D721Med (cell line): ENCODE measurements around the gene MPHOSPH8.
"Not testable (repeated sequence)": the region's sequence is repeated elsewhere in the genome, so short reads cannot be mapped to it uniquely, and the experiment has no call there.

Experiments used
- DNase-seq: peaks from one replicate; pipeline ENCODE4 v3.0.0; 2011; ENCODE audit warnings: low spot score; ENCODE audit not compliant: insufficient read length
- FAIRE-seq: peaks from 2 replicates; lab custom pipeline; 2011; peaks lifted over from hg19 to GRCh38; lab: Jason Lieb, UNC
- TF ChIP-seq, protein P1 (sequence below): IDR thresholded peaks from 2 replicates; pipeline ENCODE4 v1.5.1; 2012; ENCODE audit warnings: mild to moderate bottlenecking, control low read depth; ENCODE audit not compliant: insufficient read depth; ENCODE audit errors: missing control alignments

The MPHOSPH8 gene

DNA sequence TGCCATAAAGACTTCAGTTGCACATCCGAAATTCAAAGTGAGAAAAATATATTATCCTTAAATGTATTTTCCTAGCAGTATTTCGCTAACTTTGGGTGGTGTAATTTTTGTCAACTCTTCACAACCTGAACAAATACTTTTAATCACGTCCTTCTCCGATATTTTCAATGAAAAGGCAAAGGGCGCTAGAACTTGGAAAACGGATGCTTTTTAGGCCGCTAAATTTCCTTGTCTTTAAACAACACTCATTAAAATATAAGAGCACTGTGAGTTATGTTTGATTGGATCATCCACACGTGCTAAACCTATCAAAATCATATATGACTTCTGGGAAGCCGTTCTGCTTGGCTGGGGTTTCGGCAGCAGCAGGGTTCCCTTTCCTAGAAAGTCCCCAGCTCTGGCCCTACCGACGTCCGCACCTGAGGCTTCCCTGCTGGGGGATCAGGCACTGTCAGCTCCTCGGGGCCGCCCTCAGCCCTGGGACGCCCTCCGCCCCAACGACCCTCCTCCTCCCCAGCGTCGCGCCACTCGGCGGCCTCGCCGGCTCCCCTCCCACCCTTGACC, 462 bp upstream of the MPHOSPH8 start:
- FAIRE-seq (no peak), DNase-seq (no peak)
- TF ChIP-seq, protein P1, sequence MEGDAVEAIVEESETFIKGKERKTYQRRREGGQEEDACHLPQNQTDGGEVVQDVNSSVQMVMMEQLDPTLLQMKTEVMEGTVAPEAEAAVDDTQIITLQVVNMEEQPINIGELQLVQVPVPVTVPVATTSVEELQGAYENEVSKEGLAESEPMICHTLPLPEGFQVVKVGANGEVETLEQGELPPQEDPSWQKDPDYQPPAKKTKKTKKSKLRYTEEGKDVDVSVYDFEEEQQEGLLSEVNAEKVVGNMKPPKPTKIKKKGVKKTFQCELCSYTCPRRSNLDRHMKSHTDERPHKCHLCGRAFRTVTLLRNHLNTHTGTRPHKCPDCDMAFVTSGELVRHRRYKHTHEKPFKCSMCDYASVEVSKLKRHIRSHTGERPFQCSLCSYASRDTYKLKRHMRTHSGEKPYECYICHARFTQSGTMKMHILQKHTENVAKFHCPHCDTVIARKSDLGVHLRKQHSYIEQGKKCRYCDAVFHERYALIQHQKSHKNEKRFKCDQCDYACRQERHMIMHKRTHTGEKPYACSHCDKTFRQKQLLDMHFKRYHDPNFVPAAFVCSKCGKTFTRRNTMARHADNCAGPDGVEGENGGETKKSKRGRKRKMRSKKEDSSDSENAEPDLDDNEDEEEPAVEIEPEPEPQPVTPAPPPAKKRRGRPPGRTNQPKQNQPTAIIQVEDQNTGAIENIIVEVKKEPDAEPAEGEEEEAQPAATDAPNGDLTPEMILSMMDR: no peak

DNA sequence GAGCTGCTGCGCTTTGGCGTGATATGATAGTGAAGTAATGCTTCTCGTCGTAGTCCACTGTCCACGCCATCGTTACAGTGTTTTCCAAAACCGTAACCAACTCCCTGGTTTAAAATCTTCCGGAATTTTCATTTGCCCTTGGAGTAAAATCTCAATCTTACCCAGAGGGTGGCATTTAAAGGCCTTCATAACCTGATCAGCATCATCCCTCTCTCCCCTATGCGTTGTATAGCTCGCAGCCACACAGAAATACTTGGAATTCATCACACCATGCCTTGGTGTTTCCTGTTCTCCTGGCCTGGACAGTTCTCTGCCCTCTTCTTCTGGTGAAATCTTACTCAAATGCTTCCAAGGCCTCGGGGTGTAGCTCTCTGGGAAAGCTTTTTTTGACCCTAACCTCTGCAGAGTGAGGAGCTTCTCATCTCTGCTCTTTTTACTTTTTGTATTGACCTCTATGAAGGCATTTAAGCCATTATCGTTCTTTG, 839 bp downstream of the MPHOSPH8 start:
- FAIRE-seq (no peak), DNase-seq (no peak)
- TF ChIP-seq, protein P1: no peak

DNA sequence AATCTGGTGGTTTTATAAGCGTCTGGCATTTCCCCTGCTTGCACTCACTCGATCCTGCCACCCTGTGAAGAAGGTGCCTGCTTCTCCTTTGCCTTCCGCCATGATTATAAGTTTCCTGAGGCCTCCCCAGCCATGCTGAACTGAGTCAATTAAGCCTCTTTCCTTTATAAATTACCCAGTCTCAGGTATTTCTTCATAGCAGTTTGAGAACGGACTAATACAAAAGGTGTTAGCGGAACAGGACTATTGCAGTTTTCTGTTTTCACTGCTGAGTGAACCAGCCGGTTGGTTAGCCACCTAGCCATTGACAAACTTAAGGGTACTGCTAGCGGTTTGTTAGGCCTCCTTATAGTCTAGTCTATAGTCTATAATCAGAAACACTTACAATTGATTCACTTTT, 2.5 kb downstream of the MPHOSPH8 start:
- not testable (repeated sequence) for DNase-seq, FAIRE-seq

DNA sequence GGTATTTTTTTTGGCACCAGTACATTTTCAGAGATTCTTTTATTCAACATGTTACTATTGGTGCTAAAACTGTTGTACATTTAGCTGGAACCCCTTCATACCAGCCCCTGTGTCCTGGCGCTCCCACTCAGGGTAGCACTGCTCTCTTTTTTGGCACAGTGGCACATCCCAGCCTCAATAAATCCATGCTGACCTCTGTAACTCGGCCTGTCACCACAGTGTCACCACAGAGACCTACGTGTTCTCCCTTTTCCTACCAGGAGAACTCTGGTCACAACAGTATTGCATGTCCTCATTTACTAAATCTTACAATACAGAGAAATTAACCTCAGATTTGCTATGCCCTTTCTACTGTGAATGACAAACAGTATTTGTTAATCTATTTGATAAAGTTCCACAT, 10.2 kb downstream of the MPHOSPH8 start:
- TF ChIP-seq, protein P1: no peak

DNA sequence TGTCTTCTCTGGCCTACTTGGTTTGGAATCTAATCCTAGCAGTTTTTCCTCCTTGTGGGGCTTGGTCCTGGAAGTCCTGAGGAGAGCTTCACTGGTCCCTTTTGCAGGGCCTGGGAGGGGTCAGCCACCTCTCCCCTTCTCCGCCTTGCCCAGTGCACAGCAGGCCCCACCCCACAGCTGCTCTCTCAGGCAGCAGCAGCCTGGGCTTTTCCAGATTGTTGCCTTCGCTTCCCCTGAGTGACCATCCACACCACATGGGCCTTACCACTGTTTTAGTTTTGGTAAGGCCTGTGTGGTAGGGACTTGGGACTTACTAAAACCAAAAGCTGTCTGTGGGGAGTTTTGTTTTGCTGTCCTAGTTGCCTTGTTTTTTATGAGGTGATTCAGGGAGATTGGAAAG, 11.5 kb downstream of the MPHOSPH8 start:
- FAIRE-seq: no peak
- DNase-seq: no peak
- TF ChIP-seq, protein P1: no peak

More for the DNA sequence above, 10.2 kb downstream of the MPHOSPH8 start:
- no peak for FAIRE-seq
- no peak for DNase-seq

DNA sequence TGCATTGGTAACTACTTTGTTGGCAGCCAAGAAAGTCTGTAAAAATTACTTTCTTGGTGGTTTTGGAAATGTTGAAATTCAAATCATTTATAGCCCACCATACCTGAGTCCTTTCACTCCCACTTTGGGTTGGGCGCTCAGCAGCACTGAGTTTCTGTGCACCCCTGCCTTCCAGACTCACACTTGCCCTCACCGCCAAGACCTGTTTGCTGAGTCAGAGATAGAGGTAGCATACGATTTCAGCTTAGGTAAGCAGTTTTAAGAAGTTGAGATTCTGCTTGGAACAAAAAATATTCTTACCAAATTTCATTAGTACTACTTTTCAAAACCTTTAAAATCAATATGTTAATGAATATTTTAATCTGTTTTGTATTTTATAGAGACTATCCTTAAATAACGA, 12.6 kb downstream of the MPHOSPH8 start:
- FAIRE-seq: no peak
- TF ChIP-seq, protein P1: no peak

DNA sequence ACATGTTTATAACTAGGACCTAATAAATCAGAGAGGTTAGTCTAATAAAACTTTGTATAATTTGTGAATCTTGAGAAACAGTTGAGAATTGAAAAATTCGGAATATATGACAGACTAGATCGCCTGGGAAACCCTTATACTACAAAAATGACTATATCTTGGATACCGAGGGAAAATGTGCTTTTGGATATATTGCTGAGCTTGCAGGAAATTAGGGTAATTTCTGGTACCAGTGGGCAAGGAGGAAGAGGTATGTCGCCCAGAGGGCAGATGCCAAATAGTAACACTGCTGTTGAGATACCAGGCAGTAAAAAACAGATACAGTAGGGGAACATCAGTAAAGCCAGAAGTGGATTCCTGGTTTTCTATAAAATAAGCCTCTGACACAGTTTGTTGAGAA, 17.3 kb downstream of the MPHOSPH8 start:
- DNase-seq (no peak), FAIRE-seq (no peak)
- TF ChIP-seq, protein P1: no peak

More for the DNA sequence above, 12.6 kb downstream of the MPHOSPH8 start:
- DNase-seq: no peak
